ENCODE data around the gene HTT. TPM values are rescaled to one million over a fixed set of nuclear protein-coding genes. Genes with fewer than 3 reads are reported as not detected.

Gene HTT
- total RNA-seq, 6 experiments from 2014 or later = 38.1 to 52.0 (median 47.8) TPM

- no peak for DNase-seq
- Mint-ChIP-seq H3K9me3 (peaks cover 4% of the 10 kb centered on the region; the same call in 1 of the 2 replicates), H3K27ac (no peak overlapping the region), H3K36me3 (ENCODE audit: low read depth) (peaks cover 29% of the 10 kb centered on the region), H3K4me3 (no peak overlapping the region), H3K4me1 (ENCODE audit: low read depth) (peaks cover 10% of the 10 kb centered on the region), H3K27me3 (ENCODE audit: insufficient read depth) (peaks cover 1% of the 10 kb centered on the region; the same call in 1 of the 2 replicates)
- TF ChIP-seq CTCF (IDR thresholded peaks at IDR 0.05) = no peak
Observed at GRCh38 chr4:3233391-3234071, 159.1 kb downstream of the HTT start.

- H3K4me3 Mint-ChIP-seq = no peak overlapping the region
- H3K9me3 Mint-ChIP-seq = peaks cover under 1% of the 10 kb centered on the region; the same call in 1 of the 2 replicates
- H3K27me3 Mint-ChIP-seq (ENCODE audit: insufficient read depth) = peaks cover 1% of the 10 kb centered on the region; the same call in 1 of the 2 replicates
- H3K4me1 Mint-ChIP-seq (ENCODE audit: low read depth) = peaks cover 6% of the 10 kb centered on the region
- no peak for TF ChIP-seq CTCF (IDR thresholded peaks at IDR 0.05)
- DNase-seq = no peak
- H3K27ac Mint-ChIP-seq = no peak overlapping the region
- peaks cover 20% of the 10 kb centered on the region for H3K36me3 Mint-ChIP-seq (ENCODE audit: low read depth)
Observed at GRCh38 chr4:3234171-3235029, 159.9 kb downstream of the HTT start.

- Mint-ChIP-seq H3K36me3 (ENCODE audit: low read depth) (peaks cover 17% of the 10 kb centered on the region), H3K4me1 (ENCODE audit: low read depth) (peaks cover 5% of the 10 kb centered on the region; the same call in 1 of the 2 replicates), H3K9me3 (no peaks in the 10 kb centered on the region), H3K4me3 (no peak overlapping the region), H3K27me3 (ENCODE audit: insufficient read depth) (peaks cover 1% of the 10 kb centered on the region; the same call in 1 of the 2 replicates), H3K27ac (no peak overlapping the region)
- TF ChIP-seq CTCF (IDR thresholded peaks at IDR 0.05) = no peak
- DNase-seq = no peak
Observed at GRCh38 chr4:3235030-3235345, 160.5 kb downstream of the HTT start.

GRCh38 chr4:3235581-3235980, 161.1 kb downstream of the HTT start:
- Mint-ChIP-seq H3K4me3 (no peak overlapping the region), H3K27me3 (ENCODE audit: insufficient read depth) (peaks cover 1% of the 10 kb centered on the region; the same call in 1 of the 2 replicates), H3K36me3 (ENCODE audit: low read depth) (peaks cover 12% of the 10 kb centered on the region), H3K9me3 (no peaks in the 10 kb centered on the region), H3K4me1 (ENCODE audit: low read depth) (peaks cover 5% of the 10 kb centered on the region; the same call in 1 of the 2 replicates), H3K27ac (no peak overlapping the region)
- DNase-seq = no peak
- no peak for TF ChIP-seq CTCF (IDR thresholded peaks at IDR 0.05)

- DNase-seq = no peak
- Mint-ChIP-seq H3K27ac (no peak overlapping the region), H3K36me3 (ENCODE audit: low read depth) (peaks cover 8% of the 10 kb centered on the region), H3K4me3 (no peak overlapping the region), H3K27me3 (ENCODE audit: insufficient read depth) (peaks cover 1% of the 10 kb centered on the region; the same call in 1 of the 2 replicates), H3K4me1 (ENCODE audit: low read depth) (peaks cover 8% of the 10 kb centered on the region), H3K9me3 (no peaks in the 10 kb centered on the region)
- TF ChIP-seq CTCF (IDR thresholded peaks at IDR 0.05) = no peak
Observed at GRCh38 chr4:3236326-3236878, 161.9 kb downstream of the HTT start.
